GM18507 (cell line): ENCODE data around the gene WNK1.
"Not testable (repeated sequence)": the region's sequence is repeated elsewhere in the genome, so short reads cannot be mapped to it uniquely, and the experiment has no call there.

ENCODE experiments used
- DNase-seq: peaks from one replicate; pipeline ENCODE4 v3.0.0; 2011; ENCODE audit warnings: low read depth; ENCODE audit not compliant: insufficient read length; ENCODE audit errors: extremely low spot score
- FAIRE-seq: peaks from 2 replicates; lab custom pipeline; 2011; peaks lifted over from hg19 to GRCh38; lab: Jason Lieb, UNC

The WNK1 gene

DNA sequence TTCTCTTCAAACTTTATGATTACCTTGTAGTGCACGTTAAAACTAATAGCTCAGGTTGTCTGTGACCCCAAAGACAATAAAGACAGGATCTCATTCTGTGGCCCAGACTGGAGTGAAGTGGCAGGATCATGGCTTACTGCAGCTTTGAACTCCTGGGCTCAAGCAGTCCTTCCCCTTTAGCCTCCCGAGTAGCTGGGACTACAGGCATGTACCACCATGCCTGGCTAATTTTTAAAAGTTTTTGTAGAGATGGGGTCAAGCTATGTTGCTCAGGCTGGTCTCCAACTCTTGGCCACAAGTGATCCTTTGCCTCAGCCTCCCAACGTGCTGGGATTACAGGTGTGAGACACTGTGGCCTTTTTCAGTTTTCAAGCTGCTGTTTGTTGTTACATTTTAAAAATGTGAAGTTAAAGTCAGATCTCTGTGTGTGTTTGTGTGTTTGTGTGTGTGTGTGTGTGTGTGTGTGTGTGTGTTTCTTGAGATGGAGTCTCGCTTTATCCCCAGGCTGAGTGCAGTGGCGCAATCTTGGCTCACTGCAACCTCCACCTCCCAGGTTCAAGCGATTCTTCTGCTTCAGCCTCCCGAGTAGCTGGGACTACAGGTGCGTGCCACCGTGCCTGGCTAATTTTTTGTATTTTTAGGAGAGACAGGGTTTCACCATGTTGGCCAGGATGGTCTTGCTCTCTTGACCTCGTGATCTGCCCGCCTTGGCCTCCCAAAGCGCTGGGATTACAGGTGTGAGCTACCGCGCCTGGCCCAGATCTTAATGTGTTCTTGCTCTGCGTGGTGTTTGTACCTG, 23.8 kb downstream of the WNK1 start:
- not testable (repeated sequence) for DNase-seq, FAIRE-seq

- DNase-seq, FAIRE-seq: not testable (repeated sequence)
Observed at GRCh38 chr12:776772-777373, 24.5 kb downstream of the WNK1 start.

DNA sequence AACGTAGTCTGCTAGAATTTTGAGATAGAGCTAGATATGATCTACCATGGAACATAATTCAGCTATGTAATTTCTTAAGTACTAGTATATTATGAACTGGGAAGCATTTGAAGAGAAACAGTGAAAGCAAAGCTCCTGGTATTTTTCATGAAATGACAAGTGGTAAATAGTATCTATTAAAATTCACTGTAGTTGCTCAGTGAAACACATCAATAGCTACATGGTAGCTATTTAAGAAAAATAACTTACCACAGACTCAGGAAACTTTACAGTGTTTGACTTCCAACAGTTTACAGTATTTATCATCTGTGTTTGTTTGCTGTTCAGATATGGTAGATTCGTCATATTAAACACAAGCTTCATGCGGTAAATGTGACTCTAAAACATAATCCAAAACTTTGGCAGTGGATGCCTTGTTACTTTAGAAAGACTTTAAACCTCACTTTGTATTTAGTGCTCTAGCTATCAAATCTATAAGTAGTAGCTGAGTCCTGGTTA, 25.2 kb downstream of the WNK1 start:
- no peak for DNase-seq
- peak; percentile 36 for FAIRE-seq

DNA sequence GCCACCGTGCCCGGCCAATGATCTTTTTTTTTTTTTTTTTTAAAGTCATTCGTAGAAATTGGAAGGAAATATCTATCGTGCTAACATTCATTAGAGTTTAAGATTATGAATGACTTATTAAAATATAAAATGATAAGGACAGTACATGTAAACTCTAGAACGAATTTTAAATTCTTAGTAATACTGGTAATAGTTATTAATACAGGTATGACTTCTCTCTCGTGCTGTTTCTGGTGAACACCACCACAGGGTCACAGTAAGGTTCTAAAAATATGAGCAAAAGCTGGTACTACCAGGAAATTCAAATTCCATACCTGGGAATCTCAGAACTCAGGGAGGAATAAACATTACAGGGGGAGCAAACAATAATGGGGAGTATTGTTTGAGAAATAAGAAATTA, 26.2 kb downstream of the WNK1 start:
- DNase-seq (no peak), FAIRE-seq (no peak)

DNA sequence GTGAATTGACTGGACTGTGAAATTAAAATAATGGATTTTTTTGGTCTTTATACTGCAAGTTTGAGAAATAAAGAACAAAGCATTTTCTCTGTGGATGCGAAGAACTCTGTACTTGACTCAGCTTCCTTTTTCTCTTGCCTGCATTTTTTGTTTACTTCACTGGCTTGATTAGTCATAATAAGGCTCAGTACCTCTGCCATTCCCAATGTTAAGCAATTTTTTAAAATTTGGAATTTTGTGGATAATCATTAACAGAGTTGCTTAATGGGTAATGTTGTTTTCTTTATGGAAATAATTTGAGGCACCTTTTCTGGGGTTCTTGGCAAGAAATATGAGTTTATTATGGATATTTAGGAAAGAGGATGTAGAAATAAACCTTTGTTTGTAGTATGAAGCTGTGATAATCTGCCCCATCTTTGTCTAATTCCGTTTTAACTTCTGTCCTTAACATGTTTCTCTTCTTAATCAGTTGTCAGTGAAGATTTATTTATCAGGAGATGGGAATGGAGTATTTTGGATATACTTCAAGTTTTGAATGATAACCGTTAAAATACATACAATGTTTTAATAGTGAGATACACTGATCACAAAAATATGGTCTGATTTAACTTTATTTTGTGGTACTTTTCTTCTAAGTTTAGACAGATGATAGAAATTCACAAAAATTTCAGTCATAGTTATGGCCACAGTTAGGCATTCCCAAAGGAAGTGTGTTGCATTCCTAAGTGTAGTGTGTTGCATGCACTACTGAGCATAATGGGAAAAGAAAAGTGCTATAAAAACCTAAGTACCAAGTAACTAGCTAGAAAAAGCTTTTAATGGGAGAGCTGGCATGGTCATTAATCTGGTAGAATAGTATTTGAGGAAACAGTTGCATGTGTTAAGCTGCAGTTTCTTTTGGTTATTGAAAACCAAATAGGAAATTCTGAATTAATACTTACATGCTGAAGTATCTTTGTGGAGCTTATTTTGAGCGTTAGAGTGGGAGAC, 27.7 kb downstream of the WNK1 start:
- DNase-seq (no peak), FAIRE-seq (peak; percentile 5)

- DNase-seq (no peak), FAIRE-seq (no peak)
Observed at GRCh38 chr12:780750-781379, 28.5 kb downstream of the WNK1 start.

DNA sequence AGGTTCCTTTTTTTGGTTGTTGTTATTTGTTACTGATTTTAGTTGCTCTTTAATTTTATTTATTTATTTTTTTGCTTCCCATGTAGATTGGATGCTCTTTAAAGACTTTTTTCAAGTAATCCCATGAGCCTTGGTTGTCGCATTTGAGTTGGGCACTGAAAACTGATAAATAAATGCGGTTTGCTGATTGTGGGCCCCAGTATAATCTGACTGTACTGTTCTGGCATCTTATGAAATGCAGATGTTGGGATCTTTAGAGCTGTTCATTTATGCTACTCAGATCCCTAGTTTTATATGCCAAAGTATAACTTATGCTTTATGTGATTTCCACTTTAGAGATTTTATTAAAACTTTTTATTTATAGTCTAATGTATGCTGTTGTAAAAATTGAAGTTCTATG, 33.3 kb downstream of the WNK1 start:
- FAIRE-seq = no peak
- DNase-seq = no peak

DNA sequence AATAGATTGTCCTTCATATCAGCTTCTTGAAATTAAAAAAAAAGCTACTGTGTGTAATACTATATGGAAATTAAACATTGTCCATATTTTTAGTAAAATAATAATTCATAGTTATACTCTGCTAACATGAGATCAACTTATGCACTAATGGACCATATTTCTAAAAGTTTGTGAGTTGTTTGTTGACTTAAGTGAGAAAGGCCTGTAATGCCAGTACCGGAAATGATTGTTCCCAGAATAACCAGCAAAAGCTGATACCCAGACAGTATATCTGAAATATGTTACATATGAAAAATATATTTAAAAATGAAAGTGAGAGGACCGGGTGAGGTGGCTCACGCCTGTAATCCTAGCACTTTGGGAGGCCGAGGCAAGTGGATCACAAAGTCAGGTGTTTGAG, 35.9 kb downstream of the WNK1 start:
- no peak for FAIRE-seq
- no peak for DNase-seq

GRCh38 chr12:788762-789161, 36.4 kb downstream of the WNK1 start:
- DNase-seq, FAIRE-seq: not testable (repeated sequence)

DNA sequence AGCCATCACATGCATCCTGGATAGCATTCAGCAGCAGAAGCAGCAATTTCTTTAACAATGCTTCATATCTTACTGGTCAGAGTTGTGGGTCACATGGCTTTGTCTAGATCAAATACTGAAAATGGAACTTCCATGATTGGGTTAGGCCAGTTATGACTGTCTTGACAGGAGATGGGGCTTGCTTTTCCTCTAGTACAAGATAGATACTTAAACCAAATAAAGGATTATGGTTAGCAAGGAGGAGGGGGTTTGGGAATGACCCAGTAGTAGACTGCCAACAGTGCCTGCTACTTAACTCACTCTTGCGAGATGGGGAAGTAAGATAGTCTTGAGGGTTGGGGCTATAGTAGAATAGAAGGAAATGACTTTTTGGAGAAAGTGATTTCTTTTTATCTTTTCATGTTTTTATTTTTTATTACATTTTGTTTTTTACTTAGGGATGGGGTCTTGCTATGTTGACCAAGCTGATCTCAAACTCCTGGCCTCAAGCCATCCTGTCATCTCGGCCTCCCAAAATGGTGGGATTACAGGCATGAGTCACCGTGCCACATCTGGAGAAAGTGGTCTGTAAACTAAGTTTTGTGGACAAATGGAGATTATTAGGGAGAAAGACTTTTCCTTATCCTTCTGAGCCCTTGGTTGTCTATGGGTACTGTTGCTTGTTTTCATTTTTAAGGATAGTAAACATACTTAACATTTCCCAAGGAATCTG, 37.6 kb downstream of the WNK1 start:
- no peak for DNase-seq
- FAIRE-seq = peak; percentile 45

GRCh38 chr12:790608-791007, 38.2 kb downstream of the WNK1 start:
- DNase-seq (no peak), FAIRE-seq (peak; percentile 49)

GRCh38 chr12:793037-793436, 40.7 kb downstream of the WNK1 start:
- FAIRE-seq = no peak
- DNase-seq = no peak

DNA sequence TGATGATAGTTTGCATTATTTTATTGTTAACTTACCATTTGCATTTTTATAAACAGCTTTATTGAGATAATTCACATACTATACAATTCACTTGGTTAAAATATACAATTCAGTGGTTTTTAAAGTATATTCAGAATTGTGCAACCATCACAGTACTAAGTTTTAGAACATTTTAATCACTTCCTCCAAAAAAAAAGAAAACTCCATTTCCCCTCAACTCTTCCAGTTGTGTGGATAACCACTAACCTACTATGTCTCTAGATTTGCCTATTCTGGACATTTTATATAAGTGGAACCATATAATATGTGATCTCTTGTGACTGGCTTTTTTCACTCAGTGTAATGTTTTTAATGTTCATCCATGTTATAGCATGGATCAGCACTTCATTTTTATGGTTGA, 41.3 kb downstream of the WNK1 start:
- FAIRE-seq = no peak

DNA sequence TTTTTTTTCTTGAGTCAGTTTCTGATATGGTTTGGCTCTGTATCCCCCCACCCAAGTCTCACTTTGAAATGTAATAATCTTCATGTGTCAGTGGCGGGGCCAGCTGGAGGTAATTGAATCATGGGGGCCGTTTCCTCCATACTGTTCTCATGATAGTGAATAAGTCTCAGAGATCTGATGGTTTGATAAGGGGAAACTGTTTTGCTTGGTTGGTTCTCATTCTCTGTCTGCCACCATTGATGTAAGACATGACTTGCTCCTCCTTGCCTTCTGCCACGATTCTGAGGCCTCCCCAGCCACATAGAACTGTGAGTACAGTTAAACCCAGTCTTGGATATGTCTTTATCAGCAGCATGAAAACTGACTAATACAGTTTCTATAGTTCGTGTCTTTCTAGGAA, 42.9 kb downstream of the WNK1 start:
- FAIRE-seq = peak; percentile 90
- DNase-seq = no peak

More for the DNA sequence above, 41.3 kb downstream of the WNK1 start:
- DNase-seq = no peak

GRCh38 chr12:800401-800800, 48.0 kb downstream of the WNK1 start:
- DNase-seq (no peak), FAIRE-seq (no peak)

DNA sequence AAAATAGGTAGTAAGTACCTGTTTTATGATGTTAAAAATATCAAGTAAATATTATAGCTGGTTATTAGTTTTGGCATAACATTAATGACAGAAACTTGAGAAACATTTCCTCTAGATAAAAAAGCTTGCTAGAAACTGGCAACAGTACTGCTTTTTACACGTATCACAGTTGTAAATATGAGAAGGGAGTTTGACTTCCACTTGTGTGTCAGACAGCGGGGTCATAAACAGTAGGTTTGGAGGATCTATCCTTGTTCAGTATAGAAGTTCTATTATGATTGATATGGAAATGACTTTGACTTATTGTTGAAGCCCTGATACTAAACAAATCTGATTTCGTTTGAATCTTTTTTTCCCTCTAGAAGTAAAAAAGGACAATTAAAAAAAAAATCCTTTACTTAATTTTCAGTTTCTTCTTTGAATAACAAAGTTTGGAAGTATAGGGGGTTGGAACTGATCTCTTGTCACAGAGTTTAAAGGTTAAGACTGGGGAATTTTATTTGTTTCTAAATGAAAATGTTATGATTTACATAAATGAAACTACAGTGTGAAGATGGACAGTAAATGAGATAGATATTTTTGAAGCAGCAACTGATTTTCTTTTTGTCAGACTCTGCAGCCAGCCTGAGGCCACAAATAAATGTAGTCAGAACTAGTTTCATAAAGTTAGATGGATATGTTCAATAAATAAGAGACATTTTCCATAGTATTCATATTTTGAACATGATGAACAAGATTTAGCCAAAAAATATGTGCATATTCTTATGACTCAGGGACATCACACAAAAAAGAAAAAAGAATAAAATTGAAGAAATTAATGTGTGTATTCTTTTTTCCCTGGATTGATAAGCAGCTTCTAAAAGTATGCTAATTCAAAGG, 50.1 kb downstream of the WNK1 start:
- FAIRE-seq (peak; percentile 81), DNase-seq (no peak)

- DNase-seq (no peak), FAIRE-seq (peak; percentile 68)
Observed at GRCh38 chr12:805022-805632, 52.7 kb downstream of the WNK1 start.
